GM21723 (cell line): ENCODE data around the gene FBXL5.

Source experiments
- ATAC-seq: cut with Tn5 transposase; IDR thresholded peaks from one replicate; pipeline ENCODE4 v1.9.1; 2021; ENCODE audit warnings: mild to moderate bottlenecking, moderate library complexity; ENCODE audit not compliant: unreplicated experiment

The FBXL5 gene

DNA sequence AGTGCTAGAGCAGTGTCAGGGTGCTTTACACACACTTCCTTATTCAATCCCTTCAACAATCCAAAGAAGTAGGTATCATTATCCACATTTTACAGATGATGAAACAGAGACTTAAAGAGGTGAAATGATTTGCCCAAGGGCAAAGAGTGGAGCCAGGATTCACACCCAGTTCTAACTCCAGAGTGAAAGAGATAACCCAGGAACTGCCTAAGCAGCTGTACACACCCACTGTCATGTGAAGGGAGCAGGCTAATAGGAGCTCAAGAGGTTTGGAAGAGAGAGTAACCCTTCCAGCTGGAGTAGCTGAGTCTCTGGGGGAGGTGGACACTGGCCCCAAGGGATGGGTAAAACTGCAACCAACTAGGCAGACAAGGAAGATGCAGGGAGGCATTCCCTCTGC is 92.5 kb downstream of the FBXL5 start:
- ATAC-seq: no peak

DNA sequence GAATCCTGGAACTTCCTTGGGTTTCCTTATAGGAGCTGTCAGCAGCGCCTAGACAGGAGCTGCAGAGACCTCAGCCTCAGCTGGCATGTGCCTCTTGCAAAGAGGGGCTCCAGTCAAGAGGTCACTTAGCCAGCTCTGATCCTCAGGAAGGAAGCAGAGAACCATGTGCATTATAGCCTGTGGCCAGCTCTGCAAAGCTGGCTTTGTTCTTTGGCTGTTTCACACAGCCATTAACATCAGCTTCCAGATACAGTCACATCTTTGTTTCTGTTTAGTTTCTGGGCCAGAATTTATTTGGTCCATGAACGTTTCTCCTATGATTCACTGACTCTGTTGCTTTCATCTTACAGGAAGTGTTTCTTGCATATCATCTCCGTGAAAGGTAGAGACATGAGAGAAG is 93.0 kb downstream of the FBXL5 start:
- no peak for ATAC-seq

DNA sequence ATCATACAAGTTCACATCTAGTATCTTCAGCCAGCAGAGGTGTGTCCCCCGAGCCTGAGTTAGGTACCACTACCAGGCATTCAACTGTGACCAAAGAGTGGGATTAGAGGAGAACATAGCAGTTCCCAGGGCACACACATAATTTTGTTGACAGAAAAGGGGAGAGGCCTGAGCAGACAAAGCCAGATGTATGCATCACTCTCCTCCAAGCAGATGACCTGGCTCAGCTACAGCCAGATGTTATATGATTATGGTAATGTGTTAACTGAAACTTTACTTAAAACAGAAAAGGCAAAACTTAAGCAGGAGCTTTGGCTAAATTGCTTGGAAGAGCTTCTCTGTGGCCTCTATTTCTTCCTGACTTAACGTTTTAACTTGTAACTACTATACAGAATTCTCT is 96.6 kb downstream of the FBXL5 start:
- ATAC-seq: no peak

DNA sequence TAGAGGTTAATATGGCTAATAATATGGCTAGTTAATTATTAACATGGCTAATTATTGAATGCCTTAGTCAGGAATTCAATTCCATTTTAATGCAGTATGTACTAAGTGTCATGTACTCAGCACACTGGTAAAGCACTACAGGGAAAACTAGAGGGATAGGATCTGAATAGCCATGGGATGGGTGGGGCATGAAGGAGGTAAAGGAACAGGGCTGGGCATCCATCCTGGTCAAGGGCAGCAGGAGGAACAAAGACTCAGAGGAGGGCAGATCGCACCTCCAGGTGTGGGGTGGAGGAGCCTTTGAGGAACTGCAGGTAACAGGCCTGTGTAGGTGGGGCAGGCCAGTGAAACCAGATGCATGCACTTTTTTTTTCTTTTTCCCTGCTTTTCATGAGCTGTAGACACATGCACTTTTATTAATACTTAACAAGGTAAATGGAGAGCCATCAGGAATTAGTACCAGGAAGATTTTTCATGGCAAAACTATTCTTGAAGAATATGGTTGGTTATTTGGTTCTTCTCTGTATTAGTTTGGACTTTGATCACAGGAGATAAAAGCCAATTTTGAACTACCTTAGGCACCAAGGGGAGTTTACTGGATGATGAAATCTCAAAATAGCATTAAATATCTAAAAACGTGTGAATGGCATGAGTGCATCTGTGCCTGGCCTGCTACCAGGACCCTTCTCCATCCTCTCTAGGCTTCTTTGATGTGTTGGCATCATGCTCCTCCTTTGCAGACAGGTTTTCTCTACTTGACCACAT is 97.2 kb downstream of the FBXL5 start:
- ATAC-seq: no peak

DNA sequence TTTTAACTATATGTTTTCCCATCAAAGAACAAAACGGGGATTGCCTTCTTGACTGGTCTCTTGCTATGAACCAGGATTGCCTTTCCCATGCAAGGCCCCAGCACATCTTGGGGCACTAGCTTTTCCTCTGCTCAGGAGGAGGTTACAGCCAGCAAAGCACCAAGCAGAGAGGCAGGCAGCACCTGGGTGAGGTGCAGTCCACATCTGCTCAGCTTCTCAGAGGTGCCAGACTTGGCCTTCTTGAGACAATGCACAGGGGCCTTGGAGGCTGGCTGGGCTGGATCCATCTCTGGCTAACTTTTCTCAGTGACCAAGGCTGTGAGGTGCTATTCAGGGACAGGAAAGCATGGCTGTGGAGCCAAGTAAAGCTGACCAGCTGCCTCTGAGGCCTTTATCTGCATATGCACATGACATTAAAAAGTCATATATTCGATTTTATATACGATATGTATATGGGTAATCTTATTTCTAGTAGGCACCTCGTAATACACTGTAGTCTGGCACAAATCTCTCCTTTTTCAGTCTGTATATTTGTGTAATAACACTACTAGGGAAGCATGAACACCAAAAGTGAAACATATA is 98.6 kb downstream of the FBXL5 start:
- ATAC-seq: no peak
